ENCODE measurements around the gene CASP8. TPM values are rescaled to one million over a fixed set of nuclear protein-coding genes. Genes with fewer than 3 reads are reported as not detected.
A peak's percentile ranks its signal among the peaks of the same experiment; 100 is the strongest.

Gene CASP8
- total and polyA plus RNA-seq, 9 of the 15 experiments (the other 6 are each of a cell fraction or from before 2014, with no cell fraction given), result 10.2 to 31.4 (median 19.4) TPM

DNA sequence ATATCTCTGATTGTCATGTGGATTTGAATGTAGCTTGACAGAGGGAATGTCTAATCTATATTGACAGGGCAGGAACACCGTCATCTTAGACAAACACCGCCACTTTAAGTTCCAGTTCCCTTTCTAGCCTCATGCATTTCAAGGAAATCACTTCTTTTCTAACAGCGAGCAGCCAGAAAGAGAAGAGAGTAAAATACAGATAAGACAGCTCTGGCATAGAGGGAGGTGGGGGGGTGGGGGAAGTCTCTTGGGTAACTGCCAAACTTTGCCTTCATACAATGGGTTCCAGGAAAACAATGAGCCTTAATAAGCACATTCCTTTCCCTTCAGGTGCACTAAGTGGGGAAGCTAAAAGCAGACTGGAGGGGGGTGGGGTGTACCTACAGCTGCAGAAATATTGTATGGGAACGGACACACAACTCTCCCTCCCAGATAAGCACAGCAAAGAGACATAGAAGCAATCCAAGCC lies 40.2 kb upstream of the CASP8 start (continued):
- TF ChIP-seq ZHX1 (conservative IDR thresholded peaks at IDR 0.05; ENCODE audit: low read length) (no peak), BDP1 (IDR thresholded peaks at IDR 0.05; ENCODE audit: insufficient read depth, insufficient read length) (no peak), TAF9B (IDR thresholded peaks at IDR 0.05; ENCODE audit: partially characterized antibody) (no peak), EP400 (IDR thresholded peaks at IDR 0.05) (peak; percentile 59; the same call in 1 of the 2 replicates), KDM4B (IDR thresholded peaks at IDR 0.05; ENCODE audit: borderline replicate concordance in 2 of 2, low read depth in 1 of 2) (no peak), XRCC3 (IDR thresholded peaks at IDR 0.05) (no peak), POLR2B (IDR thresholded peaks at IDR 0.05; ENCODE audit: low read depth, partially characterized antibody) (no peak), ZNF23 (CRISPR knock-in tag; IDR thresholded peaks at IDR 0.05) (no peak), MEF2D (tag; conservative IDR thresholded peaks at IDR 0.05; ENCODE audit: low read depth) (no peak), ZC3H8 (IDR thresholded peaks at IDR 0.05) (no peak), ZNF311 (CRISPR knock-in tag; IDR thresholded peaks at IDR 0.05) (no peak), IRF2 (CRISPR knock-in tag; IDR thresholded peaks at IDR 0.05) (no peak), HIVEP1 (CRISPR knock-in tag; IDR thresholded peaks at IDR 0.05) (no peak), SMARCE1 (IDR thresholded peaks at IDR 0.05) (peak; percentile 58), XRCC5 (IDR thresholded peaks at IDR 0.05; ENCODE audit: low read depth, low read length) (no peak), ZNF76 (CRISPR knock-in tag; IDR thresholded peaks at IDR 0.05; ENCODE audit: borderline replicate concordance) (no peak), ZBTB12 (CRISPR knock-in tag; IDR thresholded peaks at IDR 0.05) (no peak), HNRNPL (IDR thresholded peaks at IDR 0.05; ENCODE audit: low read depth, low read length) (no peak), ZNF445 (CRISPR knock-in tag; IDR thresholded peaks at IDR 0.05; ENCODE audit: low read depth) (no peak), FOXA1 (IDR thresholded peaks at IDR 0.05; ENCODE audit: borderline replicate concordance) (no peak), HDGF (IDR thresholded peaks at IDR 0.05) (no peak), SRSF7 (optimal IDR thresholded peaks at IDR 0.05; ENCODE audit: low read depth, low read length) (no peak)
- TF ChIP-seq, protein P1, sequence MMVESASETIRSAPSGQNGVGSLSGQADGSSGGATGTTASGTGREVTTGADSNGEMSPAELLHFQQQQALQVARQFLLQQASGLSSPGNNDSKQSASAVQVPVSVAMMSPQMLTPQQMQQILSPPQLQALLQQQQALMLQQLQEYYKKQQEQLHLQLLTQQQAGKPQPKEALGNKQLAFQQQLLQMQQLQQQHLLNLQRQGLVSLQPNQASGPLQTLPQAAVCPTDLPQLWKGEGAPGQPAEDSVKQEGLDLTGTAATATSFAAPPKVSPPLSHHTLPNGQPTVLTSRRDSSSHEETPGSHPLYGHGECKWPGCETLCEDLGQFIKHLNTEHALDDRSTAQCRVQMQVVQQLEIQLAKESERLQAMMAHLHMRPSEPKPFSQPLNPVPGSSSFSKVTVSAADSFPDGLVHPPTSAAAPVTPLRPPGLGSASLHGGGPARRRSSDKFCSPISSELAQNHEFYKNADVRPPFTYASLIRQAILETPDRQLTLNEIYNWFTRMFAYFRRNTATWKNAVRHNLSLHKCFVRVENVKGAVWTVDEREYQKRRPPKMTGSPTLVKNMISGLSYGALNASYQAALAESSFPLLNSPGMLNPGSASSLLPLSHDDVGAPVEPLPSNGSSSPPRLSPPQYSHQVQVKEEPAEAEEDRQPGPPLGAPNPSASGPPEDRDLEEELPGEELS (CRISPR knock-in tag; IDR thresholded peaks at IDR 0.05; ENCODE audit: borderline replicate concordance), result no peak
- TF ChIP-seq, protein P2, sequence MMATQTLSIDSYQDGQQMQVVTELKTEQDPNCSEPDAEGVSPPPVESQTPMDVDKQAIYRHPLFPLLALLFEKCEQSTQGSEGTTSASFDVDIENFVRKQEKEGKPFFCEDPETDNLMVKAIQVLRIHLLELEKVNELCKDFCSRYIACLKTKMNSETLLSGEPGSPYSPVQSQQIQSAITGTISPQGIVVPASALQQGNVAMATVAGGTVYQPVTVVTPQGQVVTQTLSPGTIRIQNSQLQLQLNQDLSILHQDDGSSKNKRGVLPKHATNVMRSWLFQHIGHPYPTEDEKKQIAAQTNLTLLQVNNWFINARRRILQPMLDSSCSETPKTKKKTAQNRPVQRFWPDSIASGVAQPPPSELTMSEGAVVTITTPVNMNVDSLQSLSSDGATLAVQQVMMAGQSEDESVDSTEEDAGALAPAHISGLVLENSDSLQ (IDR thresholded peaks at IDR 0.05), result peak; percentile 84
